ENCODE data around the gene LSAMP. TPM values are rescaled to one million over a fixed set of nuclear protein-coding genes. Genes with fewer than 3 reads are reported as not detected.

LSAMP gene
- total RNA-seq, 1 experiment from 2014 or later, result 0.90 TPM

GRCh38 chr3:116111765-116112164 is 333.5 kb downstream of the LSAMP start:
- Histone ChIP-seq H3K4me2 (ENCODE audit: insufficient read depth, insufficient read length, low read length) (no peak overlapping the region), H3K79me2 (ENCODE audit: insufficient read depth, low read length) (no peaks in the 10 kb centered on the region), H3K56ac (ENCODE audit: insufficient read length, low read depth, low read length) (no peak overlapping the region), H3K79me1 (ENCODE audit: insufficient read depth, low read depth, low read length, poor library complexity, severe bottlenecking) (no peaks in the 10 kb centered on the region), H2AFZ (ENCODE audit: low read length) (no peak overlapping the region), H4K5ac (ENCODE audit: insufficient read length, low read depth, low read length) (no peak overlapping the region), H4K91ac (ENCODE audit: insufficient read length, low read depth, low read length) (no peak overlapping the region), H2BK5ac (ENCODE audit: insufficient read length, low read length) (no peak overlapping the region), H3K9me3 (ENCODE audit: control insufficient read depth, low read depth, low read length) (no peaks in the 10 kb centered on the region), H3K27ac (ENCODE audit: insufficient read length, low read depth, low read length) (no peak overlapping the region), H2AK5ac (ENCODE audit: insufficient read length, low read length) (no peak overlapping the region), H4K20me1 (ENCODE audit: control insufficient read depth, insufficient read depth, insufficient read length) (no peaks in the 10 kb centered on the region), H4K8ac (replicated peaks; ENCODE audit: insufficient read length, low read depth, low read length) (no peak overlapping the region), H3K14ac (ENCODE audit: insufficient read depth, low read length) (no peak overlapping the region), H3T11ph (ENCODE audit: low read length) (no peak overlapping the region), H3K18ac (ENCODE audit: insufficient read length, low read depth, low read length) (no peak overlapping the region), H3K23me2 (ENCODE audit: insufficient read length, low read depth, low read length, poor library complexity, severe bottlenecking) (no peaks in the 10 kb centered on the region), H3K9ac (ENCODE audit: extremely low read depth, insufficient read length, low read length) (no peak overlapping the region), H2BK15ac (ENCODE audit: low read depth, low read length) (no peak overlapping the region), H3K23ac (ENCODE audit: insufficient read length, low read depth, low read length) (no peak overlapping the region), H3K4ac (ENCODE audit: low read depth, low read length) (no peak overlapping the region), H2BK20ac (ENCODE audit: low read depth, low read length, poor library complexity, severe bottlenecking) (no peak overlapping the region), H3K4me1 (ENCODE audit: insufficient read depth, low read length) (no peaks in the 10 kb centered on the region; the same call in 1 of the 2 replicates), H2BK12ac (ENCODE audit: insufficient read length, low read depth, low read length) (no peak overlapping the region), H2BK120ac (ENCODE audit: low read depth, low read length, poor library complexity, severe bottlenecking) (no peak overlapping the region), H3K27me3 (ENCODE audit: insufficient read depth, low read length) (no peaks in the 10 kb centered on the region)
- Mint-ChIP-seq H3K27ac (no peak overlapping the region), H3K36me3 (ENCODE audit: insufficient read depth in 1 of 3, low read depth in 3 of 3) (no peaks in the 10 kb centered on the region; a peak in 1 of 7 replicates), H3K9me3 (no peaks in the 10 kb centered on the region), H3K4me1 (peaks cover 24 to 28% of the 10 kb centered on the region in 2 experiments), H3K4me3 (no peak overlapping the region), H3K27me3 (ENCODE audit: low read depth) (no peaks in the 10 kb centered on the region; the same call in 1 of the 2 replicates)
- no peak for DNase-seq
- TF ChIP-seq, protein P1, sequence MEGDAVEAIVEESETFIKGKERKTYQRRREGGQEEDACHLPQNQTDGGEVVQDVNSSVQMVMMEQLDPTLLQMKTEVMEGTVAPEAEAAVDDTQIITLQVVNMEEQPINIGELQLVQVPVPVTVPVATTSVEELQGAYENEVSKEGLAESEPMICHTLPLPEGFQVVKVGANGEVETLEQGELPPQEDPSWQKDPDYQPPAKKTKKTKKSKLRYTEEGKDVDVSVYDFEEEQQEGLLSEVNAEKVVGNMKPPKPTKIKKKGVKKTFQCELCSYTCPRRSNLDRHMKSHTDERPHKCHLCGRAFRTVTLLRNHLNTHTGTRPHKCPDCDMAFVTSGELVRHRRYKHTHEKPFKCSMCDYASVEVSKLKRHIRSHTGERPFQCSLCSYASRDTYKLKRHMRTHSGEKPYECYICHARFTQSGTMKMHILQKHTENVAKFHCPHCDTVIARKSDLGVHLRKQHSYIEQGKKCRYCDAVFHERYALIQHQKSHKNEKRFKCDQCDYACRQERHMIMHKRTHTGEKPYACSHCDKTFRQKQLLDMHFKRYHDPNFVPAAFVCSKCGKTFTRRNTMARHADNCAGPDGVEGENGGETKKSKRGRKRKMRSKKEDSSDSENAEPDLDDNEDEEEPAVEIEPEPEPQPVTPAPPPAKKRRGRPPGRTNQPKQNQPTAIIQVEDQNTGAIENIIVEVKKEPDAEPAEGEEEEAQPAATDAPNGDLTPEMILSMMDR (conservative IDR thresholded peaks at IDR 0.05), result no peak
